Panc1 (cell line): ENCODE measurements around the gene PABPN1. TPM values are rescaled to one million over a fixed set of nuclear protein-coding genes. Genes with fewer than 3 reads are reported as not detected.

Experiments
- ATAC-seq: fragments of 200-7000 bp; cut with Tn5 transposase; 2 replicates; pipeline ENCODE4 v1.9.1; 2020; ENCODE audit warnings: mild to moderate bottlenecking, moderate library complexity
- BruUV-seq: library from RNA; stranded (reverse); fragments of 400-500 nt; replicated peaks from 2 replicates; lab custom pipeline; 2021; lab: Mats Ljungman, UMichigan
- CTCF ChIA-PET: fragments of 300-600 bp; sonication (Branson Sonifier 250); formaldehyde crosslinking; loops from one replicate; lab custom pipeline; 2022; ENCODE audit warnings: antibody characterized with exemption; lab: Charles Lee
- POLR2A ChIA-PET: fragments of 300-600 bp; sonication (Branson Sonifier 250); formaldehyde crosslinking; loops from one replicate; lab custom pipeline; 2022; ENCODE audit warnings: antibody characterized with exemption; lab: Charles Lee
- DNase-seq: peaks from one replicate; pipeline ENCODE4 v3.0.0-alpha.2; 2010; ENCODE audit warnings: low read depth, low spot score
- H3K27ac ChIP-seq: 2 replicates; pipeline ENCODE4 v1.5.1; 2011; ENCODE audit warnings: mild to moderate bottlenecking, low read length, inconsistent platforms
- H3K27me3 ChIP-seq: fragments of 200-500 bp; sonication (Bioruptor generic); 2 replicates; pipeline ENCODE4 v1.6.0; 2014; ENCODE audit warnings: low read length, inconsistent platforms; ENCODE audit not compliant: control insufficient read depth, insufficient read depth
- H3K36me3 ChIP-seq: fragments of 200-500 bp; sonication (Bioruptor generic); 2 replicates; pipeline ENCODE4 v1.5.1; 2014; ENCODE audit warnings: inconsistent platforms, mild to moderate bottlenecking, low read length, moderate library complexity; ENCODE audit not compliant: control insufficient read depth, insufficient read depth
- H3K4me1 ChIP-seq: 2 replicates; pipeline ENCODE4 v1.5.1; 2011; ENCODE audit warnings: inconsistent platforms, mild to moderate bottlenecking, low read length, moderate library complexity; ENCODE audit not compliant: control insufficient read depth, insufficient read depth
- H3K4me3 ChIP-seq, 2 experiments: 2 replicates each; pipeline ENCODE4 v1.5.1; 2011 to 2012; ENCODE audit warnings: low read depth in 2 of 2, low read length in 2 of 2, mild to moderate bottlenecking in 2 of 2, inconsistent platforms in 1 of 2, moderate library complexity in 1 of 2
- H3K9me3 ChIP-seq: fragments of 200-500 bp; sonication (Bioruptor generic); 2 replicates; pipeline ENCODE4 v1.5.1; 2014; ENCODE audit warnings: low read depth, mild to moderate bottlenecking, inconsistent platforms, low read length, moderate library complexity; ENCODE audit not compliant: control insufficient read depth, insufficient read depth
- CTCF ChIP-seq: fragments of 450-650 bp; IDR thresholded peaks from 2 replicates; pipeline ENCODE4 v1.5.1; 2017; ENCODE audit warnings: mild to moderate bottlenecking
- POLR2AphosphoS5 ChIP-seq: IDR thresholded peaks from 2 replicates; pipeline ENCODE4 v1.6.1; 2012; ENCODE audit warnings: mild to moderate bottlenecking, low read depth, low read length, moderate library complexity
- SIN3A ChIP-seq: IDR thresholded peaks from 2 replicates; pipeline ENCODE4 v1.6.1; 2012; ENCODE audit warnings: low read depth, mild to moderate bottlenecking, low read length, moderate library complexity, borderline replicate concordance; ENCODE audit not compliant: insufficient read depth
- TCF7L2 ChIP-seq: IDR thresholded peaks from 2 replicates; pipeline ENCODE4 v1.6.1; 2011; ENCODE audit warnings: mild to moderate bottlenecking, low read depth, low read length, inconsistent platforms
- in situ Hi-C: cut with HindIII; loops from 2 replicates; pipeline ENCODE4 v1.10.0; 2016; ENCODE audit warnings: low sequenced_read_pairs, low pct_unique_long_range_greater_than_20kb
- intact Hi-C: fragments of 100-400 bp; cut with micrococcal nuclease; formaldehyde crosslinking; loops from one replicate; pipeline ENCODE4 v1.10.0; 2022; ENCODE audit not compliant: unreplicated experiment
- total RNA-seq: library from RNA; stranded (reverse); gene quantifications from one replicate; pipeline ENCODE4 v1.2.1, GENCODE V29; 2021; ENCODE audit not compliant: unreplicated experiment
- TF ChIP-seq, protein P1 (sequence below), 2 experiments: IDR thresholded peaks; 2 replicates each; pipeline ENCODE4 v1.6.1; 2011 to 2012; ENCODE audit warnings: low read depth in 2 of 2, control low read depth in 1 of 2, low read length in 1 of 2, mild to moderate bottlenecking in 1 of 2, moderate library complexity in 1 of 2; ENCODE audit not compliant: insufficient read depth in 1 of 2

The PABPN1 gene
- total RNA-seq, 1 experiment from 2014 or later, result 159 TPM

DNA sequence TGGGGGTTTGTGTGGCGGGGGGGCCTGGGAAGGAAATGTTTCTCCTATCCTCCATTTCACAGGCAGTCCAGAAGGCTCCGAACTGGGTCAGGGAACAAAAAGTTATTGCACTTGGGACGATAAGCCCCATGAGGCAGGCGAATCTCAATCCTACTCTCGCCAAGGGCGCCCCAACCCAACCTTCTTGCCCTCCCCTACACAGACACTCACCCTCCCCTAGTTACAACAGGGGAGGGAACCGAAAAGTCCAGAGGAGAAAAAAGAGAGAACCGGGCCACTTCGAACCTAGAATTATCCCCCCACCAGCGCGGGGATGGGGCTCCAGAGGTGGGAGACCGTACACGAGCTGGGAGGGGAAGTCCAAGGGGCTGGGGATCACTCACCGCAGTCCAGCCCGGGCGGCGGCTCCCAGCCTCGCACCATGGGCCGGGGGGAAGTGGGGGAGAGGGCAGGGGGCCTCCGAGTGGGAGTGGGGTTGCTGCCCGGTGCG, 35.7 kb upstream of the PABPN1 start:
- H3K36me3 ChIP-seq, result peaks cover 3% of the 10 kb centered on the region; the same call in 1 of the 2 replicates
- intact Hi-C loops (no loop called here), in situ Hi-C loops (no loop called here)
- ChIA-PET POLR2A (interaction anchor here (0.6 kb wide), 1 partner anchor 9 kb away, joined by 3 read pairs; no protein-coding TSS in a partner anchor), CTCF (interaction anchor here (0.6 to 1.5 kb wide), 3 partner anchors 9 to 190 kb away, joined by 5 to 8 read pairs (median 7); no protein-coding TSS in a partner anchor)
- H3K27me3 ChIP-seq, result no peaks in the 10 kb centered on the region
- ATAC-seq (peak; percentile 54), DNase-seq (no peak)
- no peaks in the 10 kb centered on the region for H3K9me3 ChIP-seq
- peaks cover 7% of the 10 kb centered on the region for H3K4me1 ChIP-seq
- H3K4me3 ChIP-seq, result peak overlapping the region; percentile 90 to 92
- TF ChIP-seq TCF7L2 (no peak), CTCF (no peak), SIN3A (no peak), POLR2AphosphoS5 (no peak)
- TF ChIP-seq, protein P1, sequence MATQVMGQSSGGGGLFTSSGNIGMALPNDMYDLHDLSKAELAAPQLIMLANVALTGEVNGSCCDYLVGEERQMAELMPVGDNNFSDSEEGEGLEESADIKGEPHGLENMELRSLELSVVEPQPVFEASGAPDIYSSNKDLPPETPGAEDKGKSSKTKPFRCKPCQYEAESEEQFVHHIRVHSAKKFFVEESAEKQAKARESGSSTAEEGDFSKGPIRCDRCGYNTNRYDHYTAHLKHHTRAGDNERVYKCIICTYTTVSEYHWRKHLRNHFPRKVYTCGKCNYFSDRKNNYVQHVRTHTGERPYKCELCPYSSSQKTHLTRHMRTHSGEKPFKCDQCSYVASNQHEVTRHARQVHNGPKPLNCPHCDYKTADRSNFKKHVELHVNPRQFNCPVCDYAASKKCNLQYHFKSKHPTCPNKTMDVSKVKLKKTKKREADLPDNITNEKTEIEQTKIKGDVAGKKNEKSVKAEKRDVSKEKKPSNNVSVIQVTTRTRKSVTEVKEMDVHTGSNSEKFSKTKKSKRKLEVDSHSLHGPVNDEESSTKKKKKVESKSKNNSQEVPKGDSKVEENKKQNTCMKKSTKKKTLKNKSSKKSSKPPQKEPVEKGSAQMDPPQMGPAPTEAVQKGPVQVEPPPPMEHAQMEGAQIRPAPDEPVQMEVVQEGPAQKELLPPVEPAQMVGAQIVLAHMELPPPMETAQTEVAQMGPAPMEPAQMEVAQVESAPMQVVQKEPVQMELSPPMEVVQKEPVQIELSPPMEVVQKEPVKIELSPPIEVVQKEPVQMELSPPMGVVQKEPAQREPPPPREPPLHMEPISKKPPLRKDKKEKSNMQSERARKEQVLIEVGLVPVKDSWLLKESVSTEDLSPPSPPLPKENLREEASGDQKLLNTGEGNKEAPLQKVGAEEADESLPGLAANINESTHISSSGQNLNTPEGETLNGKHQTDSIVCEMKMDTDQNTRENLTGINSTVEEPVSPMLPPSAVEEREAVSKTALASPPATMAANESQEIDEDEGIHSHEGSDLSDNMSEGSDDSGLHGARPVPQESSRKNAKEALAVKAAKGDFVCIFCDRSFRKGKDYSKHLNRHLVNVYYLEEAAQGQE (IDR thresholded peaks at IDR 0.05; ENCODE audit: insufficient read depth in 1 of 2, low read depth in 2 of 2, low read length in 1 of 2), result no peak
- peak overlapping the region; percentile 86 for H3K27ac ChIP-seq
- no TSS peak for BruUV-seq

DNA sequence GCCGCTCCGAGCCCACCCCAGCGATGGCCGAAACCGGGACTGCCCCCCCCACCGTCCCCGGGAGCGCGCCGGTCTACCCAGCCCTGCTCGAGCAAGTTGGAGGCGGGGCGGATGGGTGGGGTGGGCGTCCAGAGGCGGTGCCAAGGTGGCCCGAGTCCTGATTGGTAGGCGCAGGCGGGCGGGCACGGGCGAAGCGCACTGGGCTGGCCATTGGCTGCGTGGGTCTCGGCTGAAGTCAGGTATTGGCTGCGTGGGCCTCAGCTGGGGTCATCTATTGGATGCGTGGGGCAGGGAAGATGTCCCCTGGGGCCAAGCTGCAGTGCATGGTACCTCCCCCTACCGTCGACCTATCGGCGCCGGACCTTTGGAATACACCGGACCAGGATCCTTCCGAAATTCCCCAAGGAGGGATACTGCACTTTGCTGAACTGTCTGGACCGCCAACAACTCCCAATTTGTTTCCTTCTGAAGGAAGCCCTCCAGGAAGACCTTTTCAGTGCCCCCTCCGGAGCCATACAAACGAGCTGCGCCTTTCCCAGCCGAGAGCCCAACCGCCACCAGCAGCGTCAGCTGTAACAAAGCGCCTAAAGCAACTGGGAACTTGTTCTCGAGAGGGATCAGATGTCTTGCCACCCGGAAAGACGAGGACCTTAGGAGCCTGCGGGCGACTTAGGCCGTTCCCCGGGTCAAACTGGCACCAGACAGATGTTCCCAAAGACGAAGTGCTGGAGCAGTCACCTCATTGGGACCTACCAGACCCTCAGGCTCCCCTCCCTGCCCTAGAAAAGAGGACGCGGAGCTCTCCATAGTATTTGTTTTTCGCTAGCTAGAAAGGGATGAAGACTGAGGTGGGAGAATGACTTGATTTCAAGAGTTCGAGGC, 35.0 kb upstream of the PABPN1 start, which contains the start of gene HOMEZ:
HOMEZ (minus strand) TSS at position 113 of the 882 bp plus-strand sequence. CDS start 180 bp downstream, outside the sequence.
- in situ Hi-C loops, result no loop called here
- ATAC-seq (peak; percentile 99), DNase-seq (peak; percentile 73)
- Histone ChIP-seq H3K27ac (peak within 1 kb of the TSS; percentile 92), H3K36me3 (peaks cover 3% of the 10 kb centered on the region; the same call in 1 of the 2 replicates), H3K4me3 (peak within 1 kb of the TSS; percentile 90 to 92), H3K9me3 (no peaks in the 10 kb centered on the region), H3K27me3 (no peaks in the 10 kb centered on the region), H3K4me1 (peaks cover 7% of the 10 kb centered on the region)
- POLR2A ChIA-PET, result interaction anchor here (0.6 kb wide), 1 partner anchor 8 kb away, joined by 3 read pairs; no protein-coding TSS in a partner anchor
- intact Hi-C loops, result no loop called here
- TSS peak; percentile 98 for BruUV-seq
- TF ChIP-seq, protein P1 (IDR thresholded peaks at IDR 0.05; ENCODE audit: insufficient read depth in 1 of 2, low read depth in 2 of 2, low read length in 1 of 2), result no peak
- peak; percentile 50 for TF ChIP-seq POLR2AphosphoS5
- CTCF ChIA-PET, result interaction anchor here (1.5 kb wide), 1 partner anchor 9 kb away, joined by 8 read pairs; no protein-coding TSS in a partner anchor
